ENCODE data around the gene ANKRD40. TPM values are rescaled to one million over a fixed set of nuclear protein-coding genes. Genes with fewer than 3 reads are reported as not detected.

ANKRD40 gene
- total and polyA plus RNA-seq, 9 of the 15 experiments (the other 6 are each of a cell fraction or from before 2014, with no cell fraction given): 9.0 to 28.9 (median 27.7) TPM

DNA sequence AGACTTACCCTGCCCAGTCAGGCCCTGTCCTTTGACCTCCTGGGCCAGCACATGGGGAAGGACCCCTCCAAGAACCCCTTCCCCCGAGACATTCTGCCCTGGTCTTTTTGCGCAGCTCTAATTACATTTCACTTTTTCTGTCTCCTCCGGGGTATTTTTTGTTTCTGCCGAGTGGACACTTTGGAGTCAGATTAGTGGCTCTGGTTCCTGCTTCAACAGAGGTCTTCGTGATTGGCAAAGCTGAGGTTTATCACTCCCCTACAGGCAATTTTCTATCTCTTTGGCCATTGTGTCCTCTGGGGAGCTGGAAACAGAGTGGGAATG is 23.5 kb downstream of the ANKRD40 start:
- peak overlapping the region in 1 of 2 experiments; percentile 31; a peak in 1 of 4 replicates for H3K9ac ChIP-seq (ENCODE audit: insufficient read depth in 1 of 2, low read depth in 2 of 2, low read length in 2 of 2)
- intact Hi-C loops (cut with micrococcal nuclease): loop anchor here (5.0 kb wide), 1 partner anchor 202 kb away; no protein-coding TSS in a partner anchor
- H3K4me2 ChIP-seq (ENCODE audit: insufficient read depth, low read length): no peak overlapping the region

More for the DNA sequence above, 23.5 kb downstream of the ANKRD40 start:
- no TSS peak for BruUV-seq (replicated peaks)
- TF ChIP-seq HIVEP1 (CRISPR knock-in tag; IDR thresholded peaks at IDR 0.05) (no peak), C11orf30 (IDR thresholded peaks at IDR 0.05; ENCODE audit: low read depth) (peak; percentile 37), ZNF316 (IDR thresholded peaks at IDR 0.05) (peak; percentile 47; the same call in 1 of the 2 replicates), ARID3B (CRISPR knock-in tag; IDR thresholded peaks at IDR 0.05; ENCODE audit: borderline replicate concordance) (no peak)
- no peak for FAIRE-seq
- WGBS (ENCODE audit: insufficient coverage, low coverage, missing lambda C conversion rate): 60% methylated on average over 5 of the region's 5 CpGs
- in situ Hi-C loops (cut with MboI): no loop called here
- Histone ChIP-seq H3K79me2 (ENCODE audit: control insufficient read depth, insufficient read depth, low read length) (no peaks in the 10 kb centered on the region), H3K4me1 (replicated peaks in 1 of 2; ENCODE audit: control insufficient read depth in 2 of 2, insufficient read depth in 2 of 2, low read length in 2 of 2) (peaks cover 4 to 16% of the 10 kb centered on the region in 2 experiments; a peak in 3 of 5 replicates), H4K20me1 (replicated peaks; ENCODE audit: control insufficient read depth, insufficient read depth, low read length) (no peaks in the 10 kb centered on the region), H3K27ac (ENCODE audit: extremely low read depth, low read depth, low read length) (no peak overlapping the region), H3K36me3 (ENCODE audit: control insufficient read depth, insufficient read depth, low read length) (no peaks in the 10 kb centered on the region), H3K9me1 (ENCODE audit: control insufficient read depth, insufficient read depth, low read length) (no peaks in the 10 kb centered on the region), H3K4me3 (no peak overlapping the region), H3K27me3 (ENCODE audit: control insufficient read depth in 2 of 2, insufficient read depth in 2 of 2, low read length in 2 of 2) (peaks cover 2 to 11% of the 10 kb centered on the region in 2 experiments; a peak in 3 of 5 replicates), H2AFZ (ENCODE audit: low read depth, low read length) (no peak overlapping the region), H3K9me3 (replicated peaks; ENCODE audit: control insufficient read depth, insufficient read depth, low read depth, low read length) (no peaks in the 10 kb centered on the region)
- ChIA-PET CTCF (ENCODE audit: low intra/inter-chr PET ratio) (no interaction called here), POLR2A (interaction anchor here (0.5 to 1.7 kb wide), 6 partner anchors 9 to 124 kb away, joined by 3 to 5 read pairs (median 4); no protein-coding TSS in a partner anchor)
- no peak for ATAC-seq
- no peak for DNase-seq (ENCODE audit: extremely low read depth in 1 of 4, low spot score in 3 of 4)
